Measurements from ENCODE around the gene HIVEP2.

The HIVEP2 gene

GRCh38 chr6:142824426-142824825, 120.5 kb downstream of the HIVEP2 start:
- H3K4me3 ChIP-seq (replicated peaks; ENCODE audit: low read depth, low read length) = no peak overlapping the region
- TF ChIP-seq CTCF (IDR thresholded peaks at IDR 0.05; ENCODE audit: low read length, missing control alignments) = no peak
- no peak for DNase-seq (ENCODE audit: low read depth)

DNA sequence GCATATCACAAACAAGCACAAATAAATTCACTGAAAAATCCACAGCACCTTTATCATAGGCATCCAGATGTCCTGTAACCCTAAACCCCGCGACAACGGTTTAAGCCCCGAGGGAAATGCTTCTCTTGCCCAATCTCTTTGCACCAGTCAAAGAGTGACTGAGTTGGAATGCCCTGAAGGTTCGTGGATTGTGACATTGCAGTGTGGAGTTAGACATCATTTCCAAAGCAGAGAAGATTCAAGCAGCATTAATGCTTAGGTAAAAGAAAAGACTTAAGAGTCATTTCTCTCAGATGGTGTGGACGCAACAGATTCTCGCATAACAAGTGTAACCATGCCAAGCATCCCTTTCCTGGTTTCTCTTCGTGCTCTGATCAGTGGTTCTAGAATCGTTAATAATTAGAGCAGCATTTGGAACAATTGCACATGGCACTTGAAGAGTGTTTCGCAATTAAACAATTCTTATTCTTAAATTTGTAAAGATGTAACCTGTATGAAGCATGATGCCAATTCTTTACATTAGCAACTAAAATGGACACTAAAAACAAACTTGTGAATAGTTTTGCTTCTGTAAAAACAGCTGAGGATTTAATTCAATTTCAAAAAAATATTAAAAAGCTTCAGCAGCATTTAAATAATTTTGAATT, 121.6 kb downstream of the HIVEP2 start:
- no peak for TF ChIP-seq CTCF (IDR thresholded peaks at IDR 0.05; ENCODE audit: low read length, missing control alignments)
- DNase-seq (ENCODE audit: low read depth) = no peak

DNA sequence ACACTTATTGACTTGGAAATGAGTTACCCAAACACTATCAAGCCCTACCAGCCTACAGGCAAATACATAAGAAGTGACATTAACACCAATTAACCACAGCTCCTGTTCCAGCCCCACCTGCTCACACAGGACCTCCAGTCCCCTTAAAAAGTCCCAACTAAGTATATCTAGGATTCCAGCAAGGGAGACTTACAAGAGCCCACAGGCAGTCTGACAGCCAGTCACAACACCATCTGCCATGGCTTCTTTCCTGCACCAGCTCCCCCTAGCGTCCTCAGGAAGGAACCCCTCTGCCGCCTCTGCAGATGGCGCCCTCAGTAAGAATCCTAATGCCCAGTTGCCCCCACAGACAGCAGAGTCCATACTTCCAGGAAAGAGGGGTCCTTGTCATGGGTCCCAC, 122.1 kb downstream of the HIVEP2 start:
- H3K4me3 ChIP-seq (replicated peaks; ENCODE audit: low read depth, low read length) = no peak overlapping the region
- DNase-seq (ENCODE audit: low read depth) = no peak
- peak; percentile 16 for TF ChIP-seq CTCF (IDR thresholded peaks at IDR 0.05; ENCODE audit: low read length, missing control alignments)

More for the DNA sequence above, 121.6 kb downstream of the HIVEP2 start:
- H3K4me3 ChIP-seq (replicated peaks; ENCODE audit: low read depth, low read length) = no peak overlapping the region

GRCh38 chr6:142822383-142822782, 122.6 kb downstream of the HIVEP2 start:
- no peak overlapping the region for H3K4me3 ChIP-seq (replicated peaks; ENCODE audit: low read depth, low read length)
- TF ChIP-seq CTCF (IDR thresholded peaks at IDR 0.05; ENCODE audit: low read length, missing control alignments) = no peak
- no peak for DNase-seq (ENCODE audit: low read depth)

GRCh38 chr6:142821860-142822259, 123.1 kb downstream of the HIVEP2 start:
- no peak for TF ChIP-seq CTCF (IDR thresholded peaks at IDR 0.05; ENCODE audit: low read length, missing control alignments)
- no peak for DNase-seq (ENCODE audit: low read depth)
- no peak overlapping the region for H3K4me3 ChIP-seq (replicated peaks; ENCODE audit: low read depth, low read length)

DNA sequence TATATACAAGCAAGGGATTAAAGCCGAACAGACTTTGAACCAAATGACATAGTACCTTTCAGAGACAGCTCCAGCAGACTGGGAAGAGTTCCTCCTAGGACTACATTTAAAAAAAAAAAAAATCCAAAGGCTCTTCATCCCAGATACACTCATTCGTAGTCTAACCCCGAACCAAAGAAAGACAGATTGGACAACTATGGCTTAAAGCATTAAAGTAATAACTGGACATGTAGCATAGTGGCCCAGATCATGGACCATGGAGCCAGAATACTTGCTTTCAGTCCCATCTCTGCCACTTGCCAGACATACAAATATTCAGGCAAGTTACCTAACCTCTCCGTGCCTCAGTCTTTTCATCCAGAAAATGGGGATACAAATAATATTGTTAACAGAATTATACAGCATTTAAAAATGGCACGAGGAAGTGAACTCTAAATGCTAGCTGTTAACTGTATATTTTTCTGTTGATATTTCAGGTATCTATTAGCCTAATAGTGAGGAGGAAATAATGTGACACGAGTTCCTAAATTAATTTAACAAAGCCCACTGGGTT, 123.7 kb downstream of the HIVEP2 start:
- no peak for TF ChIP-seq CTCF (IDR thresholded peaks at IDR 0.05; ENCODE audit: low read length, missing control alignments)
- H3K4me3 ChIP-seq (replicated peaks; ENCODE audit: low read depth, low read length) = no peak overlapping the region
- no peak for DNase-seq (ENCODE audit: low read depth)
